WTC11 (cell line): Measurements from ENCODE around the gene GPR15LG. TPM values are rescaled to one million over a fixed set of nuclear protein-coding genes. Genes with fewer than 3 reads are reported as not detected.

Source experiments
- ATAC-seq: fragments of 200-7000 bp; cut with Tn5 transposase; 2 replicates; pipeline ENCODE4 v1.10.0; 2021; ENCODE audit warnings: mild to moderate bottlenecking, moderate library complexity
- CTCF ChIA-PET: fragments of 300-600 bp; sonication (Branson Sonifier 250); formaldehyde crosslinking; loops from one replicate; lab custom pipeline; 2021; ENCODE audit warnings: antibody characterized with exemption; lab: Charles Lee
- POLR2A ChIA-PET: fragments of 350-600 bp; sonication (Branson Sonifier 250); formaldehyde crosslinking; loops from one replicate; lab custom pipeline; 2021; ENCODE audit warnings: antibody characterized with exemption; lab: Charles Lee
- DNase-seq: peaks from one replicate; pipeline ENCODE4 v3.0.0; 2021; ENCODE audit warnings: low spot score
- H3K27ac Mint-ChIP-seq: 2 replicates; pipeline ENCODE4 v1.8.0; 2021; ENCODE audit warnings: mixed read lengths
- H3K27me3 Mint-ChIP-seq: 2 replicates; pipeline ENCODE4 v1.8.0; 2021; ENCODE audit warnings: low read depth, mild to moderate bottlenecking, moderate library complexity, mixed read lengths
- H3K36me3 Mint-ChIP-seq: 2 replicates; pipeline ENCODE4 v1.8.0; 2021; ENCODE audit warnings: mixed read lengths
- H3K4me1 Mint-ChIP-seq: 2 replicates; pipeline ENCODE4 v1.8.0; 2022; ENCODE audit warnings: mixed read lengths
- H3K4me3 Mint-ChIP-seq: 2 replicates; pipeline ENCODE4 v1.8.0; 2021; ENCODE audit warnings: mild to moderate bottlenecking, moderate library complexity, mixed read lengths
- H3K9me3 Mint-ChIP-seq: 2 replicates; pipeline ENCODE4 v1.8.0; 2021; ENCODE audit warnings: mixed read lengths
- AFF4 ChIP-seq: sonication (generic); formaldehyde crosslinking; IDR thresholded peaks from 2 replicates; pipeline ENCODE4 v1.8.1; 2023; ENCODE audit warnings: mild to moderate bottlenecking, missing genetic modification reagents, borderline replicate concordance
- AR ChIP-seq: fragments of 250-450 bp; sonication (Bioruptor Pico); IDR thresholded peaks from 2 replicates; pipeline ENCODE4 v1.9.0; 2021; ENCODE audit warnings: mild to moderate bottlenecking
- E2F5 ChIP-seq: sonication (generic); formaldehyde crosslinking; IDR thresholded peaks from 2 replicates; pipeline ENCODE4 v1.8.1; 2022; ENCODE audit warnings: mild to moderate bottlenecking, moderate library complexity, missing genetic modification reagents
- ERG ChIP-seq: fragments of 250-450 bp; sonication (Bioruptor Pico); IDR thresholded peaks from 2 replicates; pipeline ENCODE4 v1.8.0; 2021; ENCODE audit warnings: mild to moderate bottlenecking
- ESRRA ChIP-seq: sonication (generic); formaldehyde crosslinking; IDR thresholded peaks from 2 replicates; pipeline ENCODE4 v1.8.1; 2022; ENCODE audit warnings: mild to moderate bottlenecking, missing genetic modification reagents, borderline replicate concordance
- FOXJ3 ChIP-seq: sonication (generic); formaldehyde crosslinking; IDR thresholded peaks from 2 replicates; pipeline ENCODE4 v1.9.0; 2021; ENCODE audit warnings: missing genetic modification reagents, mild to moderate bottlenecking, borderline replicate concordance
- JUN ChIP-seq: sonication (generic); formaldehyde crosslinking; IDR thresholded peaks from 2 replicates; pipeline ENCODE4 v1.8.0; 2023; ENCODE audit warnings: mild to moderate bottlenecking, missing genetic modification reagents
- KAT7 ChIP-seq: sonication (generic); formaldehyde crosslinking; IDR thresholded peaks from 2 replicates; pipeline ENCODE4 v1.8.1; 2023; ENCODE audit warnings: missing genetic modification reagents, mild to moderate bottlenecking, borderline replicate concordance
- NFATC4 ChIP-seq: fragments of 250-450 bp; sonication (Bioruptor Pico); IDR thresholded peaks from 2 replicates; pipeline ENCODE4 v1.9.0; 2021; ENCODE audit warnings: mild to moderate bottlenecking
- NR2C2 ChIP-seq: sonication (generic); formaldehyde crosslinking; IDR thresholded peaks from 2 replicates; pipeline ENCODE4 v1.8.0; 2022; ENCODE audit warnings: mild to moderate bottlenecking, missing genetic modification reagents
- RELA ChIP-seq: sonication (generic); formaldehyde crosslinking; IDR thresholded peaks from 2 replicates; pipeline ENCODE4 v1.8.1; 2022; ENCODE audit warnings: missing genetic modification reagents, mild to moderate bottlenecking, borderline replicate concordance
- TCF7 ChIP-seq: sonication (generic); formaldehyde crosslinking; IDR thresholded peaks from 2 replicates; pipeline ENCODE4 v1.8.0; 2022; ENCODE audit warnings: mild to moderate bottlenecking, low read depth, missing genetic modification reagents, moderate library complexity
- ZNF219 ChIP-seq: sonication (generic); formaldehyde crosslinking; IDR thresholded peaks from 2 replicates; pipeline ENCODE4 v1.8.0; 2023; ENCODE audit warnings: missing genetic modification reagents, mild to moderate bottlenecking, borderline replicate concordance
- ZNF263 ChIP-seq: sonication (generic); formaldehyde crosslinking; IDR thresholded peaks from 2 replicates; pipeline ENCODE4 v1.8.1; 2022; ENCODE audit warnings: low read depth, mild to moderate bottlenecking, moderate library complexity, missing genetic modification reagents
- ZNF416 ChIP-seq: fragments of 250-450 bp; sonication (Bioruptor Pico); IDR thresholded peaks from 2 replicates; pipeline ENCODE4 v1.9.0; 2021; ENCODE audit warnings: mild to moderate bottlenecking, inconsistent platforms
- ZNF423 ChIP-seq: fragments of 250-450 bp; sonication (Bioruptor Pico); IDR thresholded peaks from 2 replicates; pipeline ENCODE4 v2.1.2; 2022; ENCODE audit warnings: mild to moderate bottlenecking, moderate library complexity
- ZNF512 ChIP-seq: sonication (generic); formaldehyde crosslinking; IDR thresholded peaks from 2 replicates; pipeline ENCODE4 v1.8.1; 2022; ENCODE audit warnings: missing genetic modification reagents, borderline replicate concordance
- ZSCAN18 ChIP-seq: fragments of 250-450 bp; sonication (Bioruptor Pico); IDR thresholded peaks from 2 replicates; pipeline ENCODE4 v2.1.2; 2022; ENCODE audit warnings: mild to moderate bottlenecking, moderate library complexity
- total RNA-seq: library from RNA; stranded (reverse); gene quantifications from 3 replicates; pipeline ENCODE4 v1.2.3, GENCODE V29; 2021

Gene GPR15LG
- total RNA-seq, 1 experiment from 2014 or later: not detected

GRCh38 chr10:84185526-84186175 is 12.1 kb downstream of the GPR15LG start (continued):
- TF ChIP-seq ZNF512 (CRISPR knock-in tag) (no peak), TCF7 (CRISPR knock-in tag) (no peak)

- TF ChIP-seq E2F5 (CRISPR knock-in tag) (no peak), AR (CRISPR knock-in tag) (no peak), ERG (CRISPR knock-in tag) (no peak), RELA (CRISPR knock-in tag) (no peak), NFATC4 (CRISPR knock-in tag) (no peak), ESRRA (CRISPR knock-in tag) (no peak), ZNF423 (no peak), ZNF416 (CRISPR knock-in tag) (no peak), ZSCAN18 (no peak), NR2C2 (no peak), KAT7 (CRISPR knock-in tag) (no peak)
- Mint-ChIP-seq H3K36me3 (no peaks in the 10 kb centered on the region), H3K9me3 (no peaks in the 10 kb centered on the region), H3K4me1 (no peaks in the 10 kb centered on the region), H3K4me3 (no peak overlapping the region), H3K27me3 (peaks cover 20% of the 10 kb centered on the region), H3K27ac (no peak overlapping the region)
- DNase-seq (no peak), ATAC-seq (no peak)
- POLR2A ChIA-PET: interaction anchor here (1.0 kb wide), 1 partner anchor 8 kb away, joined by 3 read pairs; no protein-coding TSS in a partner anchor
- CTCF ChIA-PET: interaction anchor here (2.1 kb wide), 1 partner anchor 41 kb away, joined by 8 read pairs; no protein-coding TSS in a partner anchor
These were observed 15.2 kb downstream of the GPR15LG start for GRCh38 chr10:84188815-84189214.

GRCh38 chr10:84190621-84191020 is 17.0 kb downstream of the GPR15LG start:
- Mint-ChIP-seq H3K4me1 (peaks cover 4% of the 10 kb centered on the region; the same call in 1 of the 2 replicates), H3K27me3 (peaks cover 36% of the 10 kb centered on the region)
- no peak for TF ChIP-seq ZNF219 (CRISPR knock-in tag)
- no peak for TF ChIP-seq AFF4
- TF ChIP-seq FOXJ3: no peak
- TF ChIP-seq JUN (CRISPR knock-in tag): no peak
- TF ChIP-seq ERG (CRISPR knock-in tag): no peak
- no peak for TF ChIP-seq ZNF263 (CRISPR knock-in tag)

More at GRCh38 chr10:84190621-84191020, 17.0 kb downstream of the GPR15LG start:
- Mint-ChIP-seq H3K9me3 (no peaks in the 10 kb centered on the region), H3K36me3 (no peaks in the 10 kb centered on the region), H3K4me3 (no peak overlapping the region), H3K27ac (no peak overlapping the region)
- ChIA-PET CTCF (interaction anchor here (1.3 kb wide), 1 partner anchor 43 kb away, joined by 5 read pairs; no protein-coding TSS in a partner anchor), POLR2A (no interaction called here)
- no peak for DNase-seq
- no peak for ATAC-seq
